Motor neuron (in vitro differentiated cells): ENCODE measurements around the gene KDM6B. TPM values are rescaled to one million over a fixed set of nuclear protein-coding genes. Genes with fewer than 3 reads are reported as not detected.
A peak's percentile ranks its signal among the peaks of the same experiment; 100 is the strongest.

Experiments used
- ATAC-seq, 8 experiments: fragments of 200-7000 bp; cut with Tn5 transposase; replicated peaks in 6 of 8; 2 replicates each; pipeline ENCODE4 v1.8.0; 2021; ENCODE audit warnings: mild to moderate bottlenecking in 8 of 8, moderate library complexity in 8 of 8
- H3K27ac ChIP-seq, 2 donors: fragments of 250-450 bp; sonication (Bioruptor Pico); 2 replicates each; pipeline ENCODE4 v1.9.0; 2021; ENCODE audit warnings: antibody characterized with exemption in 2 of 2, mild to moderate bottlenecking in 2 of 2, moderate library complexity in 1 of 2
- H3K4me1 ChIP-seq, 2 donors: fragments of 250-450 bp; sonication (Bioruptor Pico); replicated peaks in 1 of 2; 2 replicates each; pipeline ENCODE4 v1.6.1; 2021; ENCODE audit warnings: antibody characterized with exemption in 2 of 2, mild to moderate bottlenecking in 2 of 2, moderate library complexity in 1 of 2
- H3K4me3 ChIP-seq, 5 donors: fragments of 250-450 bp; sonication (Bioruptor Pico); 2 replicates each; pipeline ENCODE4 v1.9.0; 2021; ENCODE audit warnings: antibody characterized with exemption in 5 of 5, mild to moderate bottlenecking in 5 of 5, moderate library complexity in 4 of 5
- WGBS, 10 experiments: fragments of 450-650 bp; shearing (Covaris generic); methylation state at CpG; one replicate each; pipeline ENCODE4 v1.0.0; 2022; 5-methylcytosine and 5-hydroxymethylcytosine counted together
- in situ Hi-C, 9 experiments: fragments of 400-800 bp; cut with MboI; loops; one replicate each; pipeline ENCODE4 v1.15.0; 2021; ENCODE audit warnings: low sequenced_read_pairs in 9 of 9, low pct_unique_long_range_greater_than_20kb in 2 of 9; ENCODE audit not compliant: unreplicated experiment in 9 of 9
- total RNA-seq, 8 experiments: library from RNA; unstranded; fragments of 300-600 nt; gene quantifications; 2 replicates each; pipeline versions ENCODE4 v1.2.3 to v1.2.4, GENCODE V29; 2022

The KDM6B gene
- total RNA-seq, 8 experiments from 2014 or later = 3.2 to 32.8 (median 12.5) TPM

GRCh38 chr17:7838090-7839075 is 4.4 kb downstream of the KDM6B start:
- peak overlapping the region; percentile 92 to 97 for H3K27ac ChIP-seq
- H3K4me1 ChIP-seq = peaks cover 25 to 35% of the 10 kb centered on the region in 2 donors
- WGBS, 10 experiments = 10 to 90% (median 10%) methylated on average over 2 of the region's 12 CpGs; no CpG with 5 or more reads in 7 of the 10 experiments
- no peak for ATAC-seq
- in situ Hi-C loops = loop anchor here in 1 of 9 experiments (25.0 kb wide), 1 partner anchor 126 kb away; the partner anchor contains the start of genes DNAH2 and EFNB3
- peak overlapping the region; percentile 40 to 66 (median 54) for H3K4me3 ChIP-seq

- WGBS, 10 experiments = 0 to 90% (median 62%) methylated on average over 1 to 4 of the region's 6 CpGs; no CpG with 5 or more reads in 6 of the 10 experiments
- H3K4me1 ChIP-seq = peaks cover 23 to 33% of the 10 kb centered on the region in 2 donors
- in situ Hi-C loops = loop anchor here in 1 of 9 experiments (25.0 kb wide), 1 partner anchor 127 kb away; the partner anchor contains the start of genes DNAH2 and EFNB3
Observed at GRCh38 chr17:7839190-7839875, 5.3 kb downstream of the KDM6B start.

GRCh38 chr17:7839876-7840261 is 5.9 kb downstream of the KDM6B start:
- WGBS, 10 experiments = 80% methylated on average over 1 of the region's 2 CpGs; no CpG with 5 or more reads in 9 of the 10 experiments
- no peak for ATAC-seq
- in situ Hi-C loops = loop anchor here in 1 of 9 experiments (25.0 kb wide), 1 partner anchor 128 kb away; the partner anchor contains the start of genes DNAH2 and EFNB3
- H3K4me1 ChIP-seq = peaks cover 23 to 33% of the 10 kb centered on the region in 2 donors
- H3K27ac ChIP-seq = peak overlapping the region; percentile 92 to 97
- peak overlapping the region in 1 of 5 donors; percentile 5 for H3K4me3 ChIP-seq

More at GRCh38 chr17:7839190-7839875, 5.3 kb downstream of the KDM6B start:
- peak overlapping the region; percentile 92 to 97 for H3K27ac ChIP-seq
- no peak for ATAC-seq
- H3K4me3 ChIP-seq = peak overlapping the region; percentile 31 to 44 (median 34)

- WGBS, 10 experiments = 0 to 100% (median 62%) methylated on average over 1 of the region's 1 CpG; no CpG with 5 or more reads in 4 of the 10 experiments
Observed at GRCh38 chr17:7840441-7840840, 6.4 kb downstream of the KDM6B start.

GRCh38 chr17:7840875-7841274 is 6.9 kb downstream of the KDM6B start:
- in situ Hi-C loops = loop anchor here in 1 of 9 experiments (25.0 kb wide), 1 partner anchor 129 kb away; the partner anchor contains the start of genes DNAH2 and EFNB3
- Histone ChIP-seq H3K4me3 (peak overlapping the region; percentile 54 to 91 (median 71)), H3K4me1 (peaks cover 28 to 40% of the 10 kb centered on the region in 2 donors), H3K27ac (peak overlapping the region; percentile 94)
- ATAC-seq = no peak
- WGBS, 10 experiments = 60 to 100% (median 71%) methylated on average over 1 of the region's 1 CpG; no CpG with 5 or more reads in 5 of the 10 experiments

More at GRCh38 chr17:7840441-7840840, 6.4 kb downstream of the KDM6B start:
- in situ Hi-C loops = loop anchor here in 1 of 9 experiments (25.0 kb wide), 1 partner anchor 128 kb away; the partner anchor contains the start of genes DNAH2 and EFNB3
- ATAC-seq = no peak
- peaks cover 28 to 39% of the 10 kb centered on the region in 2 donors for H3K4me1 ChIP-seq
- peak overlapping the region in 1 of 2 donors; percentile 94 for H3K27ac ChIP-seq
- H3K4me3 ChIP-seq = peak overlapping the region in 1 of 5 donors; percentile 5

GRCh38 chr17:7841396-7841914 is 7.4 kb downstream of the KDM6B start:
- H3K27ac ChIP-seq = peak overlapping the region; percentile 94
- in situ Hi-C loops = loop anchor here in 1 of 9 experiments (25.0 kb wide), 1 partner anchor 129 kb away; the partner anchor contains the start of genes DNAH2 and EFNB3
- peaks cover 28 to 40% of the 10 kb centered on the region in 2 donors for H3K4me1 ChIP-seq
- peak overlapping the region; percentile 54 to 91 (median 71) for H3K4me3 ChIP-seq
- peak; percentile 11 to 66 (median 61) for ATAC-seq
- WGBS, 10 experiments = 0% methylated on average over 3 to 4 of the region's 34 CpGs; no CpG with 5 or more reads in 3 of the 10 experiments

GRCh38 chr17:7841915-7842379 is 7.9 kb downstream of the KDM6B start:
- in situ Hi-C loops = loop anchor here in 1 of 9 experiments (25.0 kb wide), 1 partner anchor 130 kb away; the partner anchor contains the start of genes DNAH2 and EFNB3
- peaks cover 28 to 39% of the 10 kb centered on the region in 2 donors for H3K4me1 ChIP-seq
- peak overlapping the region; percentile 54 to 91 (median 71) for H3K4me3 ChIP-seq
- H3K27ac ChIP-seq = peak overlapping the region; percentile 94
- WGBS, 10 experiments = 0% methylated on average over 5 of the region's 46 CpGs; no CpG with 5 or more reads in 9 of the 10 experiments
- peak; percentile 6 to 69 (median 57) for ATAC-seq

GRCh38 chr17:7842380-7843256 is 8.6 kb downstream of the KDM6B start:
- in situ Hi-C loops = loop anchor here in 1 of 9 experiments (25.0 kb wide), 1 partner anchor 130 kb away; the partner anchor contains the start of genes DNAH2 and EFNB3
- H3K27ac ChIP-seq = peak overlapping the region; percentile 94
- WGBS, 10 experiments = 0 to 20% (median 0%) methylated on average over 1 to 5 of the region's 47 CpGs; no CpG with 5 or more reads in 5 of the 10 experiments
- ATAC-seq = peak; percentile 1 to 5 (median 2)
- H3K4me3 ChIP-seq = peak overlapping the region; percentile 54 to 91 (median 71)
- peaks cover 28 to 33% of the 10 kb centered on the region in 2 donors for H3K4me1 ChIP-seq

- peak overlapping the region; percentile 94 for H3K27ac ChIP-seq
Observed at GRCh38 chr17:7843257-7843535, 9.2 kb downstream of the KDM6B start.

GRCh38 chr17:7843536-7844291 is 9.7 kb downstream of the KDM6B start:
- Histone ChIP-seq H3K4me3 (peak overlapping the region; percentile 54 to 91 (median 71)), H3K27ac (peak overlapping the region; percentile 94), H3K4me1 (peaks cover 28 to 33% of the 10 kb centered on the region in 2 donors)
- peak in 7 of 8 experiments; percentile 2 to 31 (median 6) for ATAC-seq
- in situ Hi-C loops = loop anchor here in 1 of 9 experiments (25.0 kb wide), 1 partner anchor 131 kb away; the partner anchor contains the start of genes DNAH2 and EFNB3
- WGBS, 10 experiments = 0 to 7% (median 0%) methylated on average over 1 to 10 of the region's 61 CpGs; no CpG with 5 or more reads in 5 of the 10 experiments

More at GRCh38 chr17:7843257-7843535, 9.2 kb downstream of the KDM6B start:
- Histone ChIP-seq H3K4me3 (peak overlapping the region; percentile 54 to 91 (median 71)), H3K4me1 (peaks cover 28 to 33% of the 10 kb centered on the region in 2 donors)
- 0 to 20% (median 1%) methylated on average over 2 to 8 of the region's 17 CpGs; no CpG with 5 or more reads in 6 of the 10 experiments for WGBS, 10 experiments
- ATAC-seq = no peak
- in situ Hi-C loops = loop anchor here in 1 of 9 experiments (25.0 kb wide), 1 partner anchor 131 kb away; the partner anchor contains the start of genes DNAH2 and EFNB3
